ENCODE data around the gene MAPK7. TPM values are rescaled to one million over a fixed set of nuclear protein-coding genes. Genes with fewer than 3 reads are reported as not detected.

MAPK7 gene
- total and polyA plus RNA-seq, 2 of the 4 experiments (the other 2 are of a cell fraction) = 9.7 to 25.4 TPM

- Histone ChIP-seq H3K4me2 (ENCODE audit: low read depth, low read length) (no peak overlapping the region), H3K4ac (ENCODE audit: low read depth, low read length) (no peak overlapping the region), H3K23ac (ENCODE audit: low read depth, low read length) (no peak overlapping the region), H2AK9ac (replicated peaks; ENCODE audit: low read depth, low read length, poor library complexity) (no peak overlapping the region), H4K20me1 (ENCODE audit: insufficient read depth, low read length) (no peaks in the 10 kb centered on the region; the same call in 1 of the 2 replicates), H3K4me1 (ENCODE audit: control insufficient read depth, insufficient read depth, low read length) (0 out of 2 replicates have a peak, but pooled peaks cover 4% of the 10 kb centered on the region), H3K18ac (ENCODE audit: low read depth, low read length) (no peak overlapping the region), H2BK15ac (ENCODE audit: low read depth, low read length) (no peak overlapping the region), H3K4me3 (ENCODE audit: insufficient read depth, low read depth, low read length) (no peak overlapping the region), H2BK5ac (ENCODE audit: low read depth, low read length, poor library complexity, severe bottlenecking) (no peak overlapping the region), H3K27ac (ENCODE audit: insufficient read depth, low read length) (no peak overlapping the region), H2BK120ac (ENCODE audit: low read depth, low read length) (no peak overlapping the region), H4K5ac (ENCODE audit: low read depth, low read length) (no peak overlapping the region), H4K91ac (ENCODE audit: insufficient read depth, low read depth, low read length) (no peak overlapping the region), H2AFZ (replicated peaks; ENCODE audit: low read length, poor library complexity) (no peak overlapping the region), H3K9ac (ENCODE audit: low read depth, low read length) (no peak overlapping the region), H4K8ac (ENCODE audit: low read depth in 2 of 2, low read length in 2 of 2) (no peak overlapping the region), H3K27me3 (ENCODE audit: control insufficient read depth, insufficient read depth, low read length) (no peaks in the 10 kb centered on the region), H2AK5ac (ENCODE audit: low read depth, low read length) (no peak overlapping the region), H2BK20ac (ENCODE audit: low read depth, low read length) (no peak overlapping the region), H3K9me3 (ENCODE audit: control insufficient read depth, insufficient read depth, low read length) (no peaks in the 10 kb centered on the region), H3K79me1 (ENCODE audit: low read depth in 1 of 2, low read length in 2 of 2) (peaks cover 10 to 13% of the 10 kb centered on the region in 2 experiments), H3K36me3 (ENCODE audit: control insufficient read depth, insufficient read depth, low read length) (peaks cover 2% of the 10 kb centered on the region; the same call in 1 of the 2 replicates), H3K56ac (ENCODE audit: extremely low read depth, insufficient read depth, low read length) (no peak overlapping the region), H3K14ac (replicated peaks; ENCODE audit: low read depth, low read length) (no peak overlapping the region), H3K9me1 (ENCODE audit: insufficient read depth, low read length) (peaks cover 3% of the 10 kb centered on the region; the same call in 1 of the 2 replicates)
- in situ Hi-C loops (cut with MboI; ENCODE audit: low sequenced_read_pairs) = no loop called here
- DNase-seq (no peak), ATAC-seq (ENCODE audit: low read depth) (no peak)
- TF ChIP-seq, protein P1, sequence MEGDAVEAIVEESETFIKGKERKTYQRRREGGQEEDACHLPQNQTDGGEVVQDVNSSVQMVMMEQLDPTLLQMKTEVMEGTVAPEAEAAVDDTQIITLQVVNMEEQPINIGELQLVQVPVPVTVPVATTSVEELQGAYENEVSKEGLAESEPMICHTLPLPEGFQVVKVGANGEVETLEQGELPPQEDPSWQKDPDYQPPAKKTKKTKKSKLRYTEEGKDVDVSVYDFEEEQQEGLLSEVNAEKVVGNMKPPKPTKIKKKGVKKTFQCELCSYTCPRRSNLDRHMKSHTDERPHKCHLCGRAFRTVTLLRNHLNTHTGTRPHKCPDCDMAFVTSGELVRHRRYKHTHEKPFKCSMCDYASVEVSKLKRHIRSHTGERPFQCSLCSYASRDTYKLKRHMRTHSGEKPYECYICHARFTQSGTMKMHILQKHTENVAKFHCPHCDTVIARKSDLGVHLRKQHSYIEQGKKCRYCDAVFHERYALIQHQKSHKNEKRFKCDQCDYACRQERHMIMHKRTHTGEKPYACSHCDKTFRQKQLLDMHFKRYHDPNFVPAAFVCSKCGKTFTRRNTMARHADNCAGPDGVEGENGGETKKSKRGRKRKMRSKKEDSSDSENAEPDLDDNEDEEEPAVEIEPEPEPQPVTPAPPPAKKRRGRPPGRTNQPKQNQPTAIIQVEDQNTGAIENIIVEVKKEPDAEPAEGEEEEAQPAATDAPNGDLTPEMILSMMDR (conservative IDR thresholded peaks at IDR 0.05; ENCODE audit: low read depth, low read length) = no peak
- TF ChIP-seq FOS (IDR thresholded peaks at IDR 0.05; ENCODE audit: low read depth, low read length) (no peak), POLR2A (IDR thresholded peaks at IDR 0.05; ENCODE audit: low read depth, low read length) (no peak), MXI1 (IDR thresholded peaks at IDR 0.05; ENCODE audit: borderline replicate concordance, low read depth, low read length) (no peak), CEBPB (IDR thresholded peaks at IDR 0.05; ENCODE audit: low read depth, low read length) (no peak)
- CTCF ChIA-PET = no interaction called here
- dilution Hi-C loops (cut with HindIII; ENCODE audit: low sequenced_read_pairs, unreplicated experiment) = no loop called here
- POLR2A ChIA-PET (ENCODE audit: unreplicated experiment) = no interaction called here
- BruUV-seq (replicated peaks) = no TSS peak
- 51% methylated on average over 5 of the region's 12 CpGs; no CpG with 5 or more reads in 1 of the 2 experiments for WGBS, 2 experiments (ENCODE audit: extremely low coverage in 2 of 2, insufficient read length in 1 of 2)
- intact Hi-C loops (cut with micrococcal nuclease) = no loop called here
Observed at GRCh38 chr17:19372439-19372838, 5.9 kb upstream of the MAPK7 start.

Measured in IMR-90 (cell line).